HCT116 (cell line): ENCODE data around the gene TMEM63A.

Source experiments
- EGR1 ChIP-seq: IDR thresholded peaks from 2 replicates; pipeline ENCODE4 v1.6.1; 2012; ENCODE audit warnings: low read depth
- EZH2 ChIP-seq: fragments of 200-600 bp; sonication (generic); IDR thresholded peaks from 2 replicates; pipeline ENCODE4 v1.6.1; 2017; ENCODE audit warnings: antibody characterized with exemption, mixed run types
- POLR2A ChIP-seq: IDR thresholded peaks from 2 replicates; pipeline ENCODE4 v1.7.0; 2011; ENCODE audit warnings: borderline replicate concordance; ENCODE audit not compliant: insufficient read depth, insufficient read length; ENCODE audit errors: extremely low read depth
- POLR2AphosphoS5 ChIP-seq: IDR thresholded peaks from 2 replicates; pipeline ENCODE4 v1.6.1; 2011; ENCODE audit warnings: mild to moderate bottlenecking, low read depth, low read length, moderate library complexity
- YY1 ChIP-seq: IDR thresholded peaks from 2 replicates; pipeline ENCODE4 v1.6.1; 2011; ENCODE audit warnings: low read length, low read depth, moderate library complexity, mild to moderate bottlenecking; ENCODE audit not compliant: insufficient replicate concordance; ENCODE audit errors: extremely low read depth
- ZFX ChIP-seq: fragments of 450-650 bp; IDR thresholded peaks from 2 replicates; pipeline ENCODE4 v1.6.1; 2017
- ZNF274 ChIP-seq: fragments of 200-500 bp; sonication (Bioruptor generic); IDR thresholded peaks from 2 replicates; pipeline ENCODE4 v1.6.1; 2014; ENCODE audit warnings: mild to moderate bottlenecking, low read depth, low read length, inconsistent platforms
- TF ChIP-seq, protein P1 (sequence below): IDR thresholded peaks from 2 replicates; pipeline ENCODE4 v1.6.1; 2012
- TF ChIP-seq, protein P2 (sequence below), 3 experiments: fragments of 200-600 bp in 1 of 3; sonication (generic) in 1 of 3; IDR thresholded peaks in 2 of 3; conservative IDR thresholded peaks in 1 of 3; 2 replicates each; pipeline ENCODE4 v1.5.1; 2012 to 2017; ENCODE audit warnings: low read depth in 2 of 3, low read length in 2 of 3, antibody characterized with exemption in 1 of 3, borderline replicate concordance in 1 of 3, control low read depth in 1 of 3, mild to moderate bottlenecking in 1 of 3, mixed read lengths in 1 of 3, mixed run types in 1 of 3, moderate library complexity in 1 of 3; ENCODE audit not compliant: insufficient read depth in 1 of 3
- TF ChIP-seq, protein P3 (sequence below): IDR thresholded peaks from 2 replicates; pipeline ENCODE4 v1.6.1; 2011; ENCODE audit warnings: mild to moderate bottlenecking, low read length, moderate library complexity; ENCODE audit not compliant: insufficient replicate concordance; ENCODE audit errors: extremely low read depth

DNA sequence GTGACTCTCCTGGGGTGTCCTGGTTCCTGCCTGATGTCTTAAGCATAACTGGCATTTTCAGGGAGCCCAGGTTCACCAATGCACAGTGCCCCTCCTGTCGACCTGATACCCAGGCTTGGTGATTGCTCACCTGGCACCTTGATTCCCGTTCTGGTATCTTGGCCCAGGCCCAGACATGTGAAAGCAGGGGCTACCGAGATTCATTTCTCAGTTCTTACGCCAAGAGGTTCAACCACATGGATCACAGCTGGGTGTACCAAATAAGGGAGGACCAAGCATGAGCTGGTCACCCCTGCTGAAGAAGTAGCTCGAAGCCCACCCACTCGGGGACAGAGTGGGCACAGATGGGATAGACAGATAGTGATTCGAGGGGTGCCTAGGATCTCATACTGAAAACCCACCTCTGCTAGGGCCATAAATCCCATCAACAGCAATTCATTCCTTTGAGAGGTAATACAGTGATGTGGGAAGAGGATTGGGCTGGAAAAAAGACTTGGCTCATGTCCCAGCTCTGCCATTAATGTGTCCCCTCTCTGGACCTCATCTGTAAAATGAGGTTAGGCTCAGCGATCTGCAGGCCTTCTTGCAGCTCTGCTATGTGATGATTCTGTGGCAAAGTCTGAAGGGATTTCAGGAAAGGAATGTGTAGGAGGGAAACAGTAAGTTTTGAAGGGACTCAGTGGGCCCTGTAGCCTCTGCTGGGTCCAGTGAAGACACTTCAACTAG, 69.5 kb downstream of the TMEM63A start:
- no peak for TF ChIP-seq EGR1
- no peak for TF ChIP-seq POLR2AphosphoS5
- TF ChIP-seq ZFX: no peak
- TF ChIP-seq POLR2A: no peak
- no peak for TF ChIP-seq ZNF274
- TF ChIP-seq EZH2: no peak
- TF ChIP-seq, protein P1, sequence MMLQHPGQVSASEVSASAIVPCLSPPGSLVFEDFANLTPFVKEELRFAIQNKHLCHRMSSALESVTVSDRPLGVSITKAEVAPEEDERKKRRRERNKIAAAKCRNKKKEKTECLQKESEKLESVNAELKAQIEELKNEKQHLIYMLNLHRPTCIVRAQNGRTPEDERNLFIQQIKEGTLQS: no peak
- TF ChIP-seq, protein P2, sequence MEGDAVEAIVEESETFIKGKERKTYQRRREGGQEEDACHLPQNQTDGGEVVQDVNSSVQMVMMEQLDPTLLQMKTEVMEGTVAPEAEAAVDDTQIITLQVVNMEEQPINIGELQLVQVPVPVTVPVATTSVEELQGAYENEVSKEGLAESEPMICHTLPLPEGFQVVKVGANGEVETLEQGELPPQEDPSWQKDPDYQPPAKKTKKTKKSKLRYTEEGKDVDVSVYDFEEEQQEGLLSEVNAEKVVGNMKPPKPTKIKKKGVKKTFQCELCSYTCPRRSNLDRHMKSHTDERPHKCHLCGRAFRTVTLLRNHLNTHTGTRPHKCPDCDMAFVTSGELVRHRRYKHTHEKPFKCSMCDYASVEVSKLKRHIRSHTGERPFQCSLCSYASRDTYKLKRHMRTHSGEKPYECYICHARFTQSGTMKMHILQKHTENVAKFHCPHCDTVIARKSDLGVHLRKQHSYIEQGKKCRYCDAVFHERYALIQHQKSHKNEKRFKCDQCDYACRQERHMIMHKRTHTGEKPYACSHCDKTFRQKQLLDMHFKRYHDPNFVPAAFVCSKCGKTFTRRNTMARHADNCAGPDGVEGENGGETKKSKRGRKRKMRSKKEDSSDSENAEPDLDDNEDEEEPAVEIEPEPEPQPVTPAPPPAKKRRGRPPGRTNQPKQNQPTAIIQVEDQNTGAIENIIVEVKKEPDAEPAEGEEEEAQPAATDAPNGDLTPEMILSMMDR (IDR thresholded peaks at IDR 0.05 in 2 of 3, conservative IDR thresholded peaks at IDR 0.05 in 1 of 3; ENCODE audit: borderline replicate concordance in 1 of 3, insufficient read depth in 1 of 3, low read depth in 2 of 3, low read length in 2 of 3): no peak
- TF ChIP-seq YY1: no peak
- TF ChIP-seq, protein P3, sequence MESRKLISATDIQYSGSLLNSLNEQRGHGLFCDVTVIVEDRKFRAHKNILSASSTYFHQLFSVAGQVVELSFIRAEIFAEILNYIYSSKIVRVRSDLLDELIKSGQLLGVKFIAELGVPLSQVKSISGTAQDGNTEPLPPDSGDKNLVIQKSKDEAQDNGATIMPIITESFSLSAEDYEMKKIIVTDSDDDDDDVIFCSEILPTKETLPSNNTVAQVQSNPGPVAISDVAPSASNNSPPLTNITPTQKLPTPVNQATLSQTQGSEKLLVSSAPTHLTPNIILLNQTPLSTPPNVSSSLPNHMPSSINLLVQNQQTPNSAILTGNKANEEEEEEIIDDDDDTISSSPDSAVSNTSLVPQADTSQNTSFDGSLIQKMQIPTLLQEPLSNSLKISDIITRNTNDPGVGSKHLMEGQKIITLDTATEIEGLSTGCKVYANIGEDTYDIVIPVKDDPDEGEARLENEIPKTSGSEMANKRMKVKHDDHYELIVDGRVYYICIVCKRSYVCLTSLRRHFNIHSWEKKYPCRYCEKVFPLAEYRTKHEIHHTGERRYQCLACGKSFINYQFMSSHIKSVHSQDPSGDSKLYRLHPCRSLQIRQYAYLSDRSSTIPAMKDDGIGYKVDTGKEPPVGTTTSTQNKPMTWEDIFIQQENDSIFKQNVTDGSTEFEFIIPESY: no peak
